GM12878 (cell line): ENCODE data around the gene FHIP1B. TPM values are rescaled to one million over a fixed set of nuclear protein-coding genes. Genes with fewer than 3 reads are reported as not detected.

Experiments
- ATAC-seq: fragments of 200-7000 bp; cut with Tn5 transposase; 3 replicates; pipeline ENCODE4 v1.9.1; 2020; ENCODE audit warnings: mild to moderate bottlenecking, moderate library complexity
- BruUV-seq: library from RNA; stranded (reverse); fragments of 400-500 nt; replicated peaks from 2 replicates; lab custom pipeline; 2021; lab: Mats Ljungman, UMichigan
- CTCF ChIA-PET: fragments of 300-600 bp; sonication (Branson Sonifier 250); formaldehyde crosslinking; extraction: SDS; loops from one replicate; lab custom pipeline; 2021; ENCODE audit warnings: inconsistent platforms; lab: Yijun Ruan, JAX
- POLR2A ChIA-PET: fragments of 350-600 bp; formaldehyde crosslinking; extraction: SDS; loops from one replicate; lab custom pipeline; 2021; ENCODE audit warnings: inconsistent platforms; lab: Charles Lee
- RAD21 ChIA-PET: fragments of 300-600 bp; sonication (Branson Sonifier 250); formaldehyde crosslinking; loops from one replicate; lab custom pipeline; 2023; ENCODE audit warnings: antibody characterized with exemption; ENCODE audit not compliant: unreplicated experiment; lab: Charles Lee
- SMC1A ChIA-PET: fragments of 300-600 bp; sonication (Branson Sonifier 250); formaldehyde crosslinking; loops from one replicate; lab custom pipeline; 2023; ENCODE audit not compliant: unreplicated experiment, uncharacterized antibody; lab: Charles Lee
- DNase-seq: peaks from one replicate; pipeline ENCODE4 v3.0.0-alpha.2; 2011; ENCODE audit warnings: low read depth, low spot score
- FAIRE-seq: peaks from 3 replicates; lab custom pipeline; 2011; peaks lifted over from hg19 to GRCh38; lab: Jason Lieb, UNC
- H2AFZ ChIP-seq: 2 replicates; pipeline ENCODE4 v1.6.0; 2011; ENCODE audit warnings: low read depth, low read length, control low read depth; ENCODE audit not compliant: control insufficient read depth
- H3K27ac ChIP-seq: 2 replicates; pipeline ENCODE4 v1.5.1; 2011; ENCODE audit warnings: control low read depth; ENCODE audit not compliant: control insufficient read depth, insufficient read depth
- H3K27me3 ChIP-seq, 2 experiments: replicated peaks in 1 of 2; 2 replicates each; pipeline versions ENCODE4 v1.6.0 to v1.6.1; 2011; ENCODE audit warnings: low read length in 1 of 2; ENCODE audit not compliant: control insufficient read depth in 2 of 2, insufficient read depth in 2 of 2
- H3K36me3 ChIP-seq, 2 experiments: 2 replicates each; pipeline ENCODE4 v1.5.1; 2011; ENCODE audit warnings: low read length in 1 of 2; ENCODE audit not compliant: control insufficient read depth in 2 of 2, insufficient read depth in 2 of 2
- H3K4me1 ChIP-seq: 2 replicates; pipeline ENCODE4 v1.6.1; 2011; ENCODE audit warnings: mild to moderate bottlenecking, low read length, moderate library complexity, mixed read lengths; ENCODE audit not compliant: control insufficient read depth, insufficient read depth
- H3K4me2 ChIP-seq: 2 replicates; pipeline ENCODE4 v1.6.0; 2011; ENCODE audit warnings: control low read depth; ENCODE audit not compliant: control insufficient read depth, insufficient read depth
- H3K4me3 ChIP-seq: fragments of 200-600 bp; sonication (generic); 2 replicates; pipeline ENCODE4 v1.5.1; 2016
- H3K79me2 ChIP-seq: 2 replicates; pipeline ENCODE4 v1.6.0; 2011; ENCODE audit warnings: low read length; ENCODE audit not compliant: control insufficient read depth, insufficient read depth
- H3K9ac ChIP-seq: 2 replicates; pipeline ENCODE4 v1.8.0; 2011; ENCODE audit warnings: low read length, control low read depth, mixed read lengths; ENCODE audit not compliant: control insufficient read depth, insufficient read depth
- H3K9me3 ChIP-seq: replicated peaks from 3 replicates; pipeline ENCODE4 v1.5.1; 2011; ENCODE audit warnings: mild to moderate bottlenecking, low read length; ENCODE audit not compliant: control insufficient read depth, insufficient read depth
- H4K20me1 ChIP-seq: 2 replicates; pipeline ENCODE4 v1.6.0; 2011; ENCODE audit not compliant: control insufficient read depth, insufficient read depth
- BCL11A ChIP-seq: IDR thresholded peaks from 2 replicates; pipeline ENCODE4 v1.6.1; 2011; ENCODE audit warnings: low read depth, low read length
- CHD1 ChIP-seq: IDR thresholded peaks from 2 replicates; pipeline ENCODE4 v1.6.1; 2012; ENCODE audit warnings: low read depth, low read length, improper control_type of control experiment
- ESRRA ChIP-seq: IDR thresholded peaks from 2 replicates; pipeline ENCODE4 v1.6.1; 2012; ENCODE audit warnings: mild to moderate bottlenecking, low read length, improper control_type of control experiment
- IRF4 ChIP-seq: IDR thresholded peaks from 2 replicates; pipeline ENCODE4 v1.6.1; 2011; ENCODE audit warnings: low read depth, low read length
- MTA2 ChIP-seq: fragments of 450-650 bp; IDR thresholded peaks from 2 replicates; pipeline ENCODE4 v1.6.1; 2016; ENCODE audit warnings: low read depth, mild to moderate bottlenecking, moderate library complexity
- NFXL1 ChIP-seq: fragments of 450-650 bp; IDR thresholded peaks from 2 replicates; pipeline ENCODE4 v1.6.1; 2017; ENCODE audit warnings: antibody characterized with exemption, mild to moderate bottlenecking, borderline replicate concordance
- NR2C2 ChIP-seq: IDR thresholded peaks from 2 replicates; pipeline ENCODE4 v1.6.1; 2011; ENCODE audit warnings: borderline replicate concordance, low read depth; ENCODE audit not compliant: control insufficient read depth, insufficient read length
- NR2F1 ChIP-seq: fragments of 450-650 bp; conservative IDR thresholded peaks from 2 replicates; pipeline ENCODE4 v1.6.1; 2017; ENCODE audit warnings: mild to moderate bottlenecking
- TCF12 ChIP-seq: IDR thresholded peaks from 2 replicates; pipeline ENCODE4 v1.6.1; 2011; ENCODE audit warnings: low read depth, mild to moderate bottlenecking, low read length
- WGBS: methylation state at CpG from one replicate; pipeline ENCODE4 v1.1.6; 2016; ENCODE audit warnings: low lambda C conversion rate; ENCODE audit not compliant: insufficient replicate concordance, insufficient coverage; ENCODE audit errors: missing lambda C conversion rate; 5-methylcytosine and 5-hydroxymethylcytosine counted together
- in situ Hi-C: fragments of 300-500 bp; cut with MboI; formaldehyde crosslinking; loops from 9 replicates; pipeline ENCODE4 v1.14.3; 2018; ENCODE audit warnings: mixed read lengths
- intact Hi-C: fragments of 100-400 bp; cut with micrococcal nuclease; formaldehyde crosslinking; loops from one replicate; pipeline ENCODE4 v1.14.2; 2022; ENCODE audit not compliant: unreplicated experiment
- polyA plus RNA-seq, 11 experiments: library from polyadenylated mRNA; depleted of rRNA in 4 of 11; unstranded in 6 of 11; stranded (reverse) in 5 of 11; fragments of >200 nt; fragmentation: Nextera tagmentation in 4 of 11; fragmentation: Illumina TruSeq in 1 of 11; extraction: Ambion mirVana in 4 of 11; extraction: Trizol in 1 of 11; gene quantifications; 1 replicate in 1 of 11; 2 replicates in 10 of 11; pipeline versions ENCODE4 v1.2.1 to v1.2.3, GENCODE V29; 2011 to 2016; ENCODE audit warnings: inconsistent platforms in 2 of 11, missing spikeins in 2 of 11, low read depth in 1 of 11
- total RNA-seq, 4 experiments: library from RNA; depleted of rRNA in 3 of 4; stranded (reverse); fragments of >200 nt in 3 of 4; fragmentation: Illumina TruSeq in 1 of 4; extraction: Trizol in 1 of 4; gene quantifications; 2 replicates each; pipeline versions ENCODE4 v1.2.1 to v1.2.3, GENCODE V29; 2013 to 2021
- TF ChIP-seq, protein P1 (sequence below): fragments of 450-650 bp; IDR thresholded peaks from 2 replicates; pipeline ENCODE4 v1.6.1; 2017; ENCODE audit warnings: mild to moderate bottlenecking, moderate library complexity
- TF ChIP-seq, protein P2 (sequence below): IDR thresholded peaks from 2 replicates; pipeline ENCODE4 v1.6.1; 2011; ENCODE audit warnings: low read depth, mild to moderate bottlenecking, low read length, moderate library complexity, borderline replicate concordance; ENCODE audit errors: extremely low read depth
- TF ChIP-seq, protein P3 (sequence below): fragments of 450-650 bp; IDR thresholded peaks from 2 replicates; pipeline ENCODE4 v1.6.1; 2014; ENCODE audit warnings: mild to moderate bottlenecking
- TF ChIP-seq, protein P4 (sequence below): IDR thresholded peaks from 2 replicates; pipeline ENCODE4 v1.6.1; 2012; ENCODE audit warnings: low read length, inconsistent platforms

Gene FHIP1B
- total and polyA plus RNA-seq, 10 of the 15 experiments (the other 5 are each of a cell fraction or from before 2014, with no cell fraction given), result 0.90 to 28.1 (median 11.1) TPM

DNA sequence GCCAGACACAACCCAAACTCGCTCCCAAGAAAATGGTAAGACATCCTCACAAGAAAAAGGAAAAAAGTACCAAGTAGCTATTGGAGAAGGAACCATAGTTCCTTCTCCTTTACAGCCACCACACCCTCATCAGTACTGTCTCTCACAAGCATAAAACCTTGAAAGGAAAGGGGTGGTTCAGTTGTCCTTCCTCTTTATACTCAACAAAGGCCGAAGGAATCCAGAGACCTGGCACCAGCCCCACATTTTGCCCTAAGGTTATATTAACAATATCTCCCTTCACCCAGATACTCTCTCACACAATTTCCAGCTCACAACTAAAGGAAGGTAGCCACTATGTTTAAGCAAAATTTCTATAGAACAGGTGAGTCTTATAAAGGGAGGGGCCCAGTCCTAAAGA lies 8.5 kb downstream of the FHIP1B start:
- TF ChIP-seq NFXL1, result no peak
- TF ChIP-seq BCL11A, result no peak
- TF ChIP-seq NR2F1, result no peak
- TF ChIP-seq, protein P1, sequence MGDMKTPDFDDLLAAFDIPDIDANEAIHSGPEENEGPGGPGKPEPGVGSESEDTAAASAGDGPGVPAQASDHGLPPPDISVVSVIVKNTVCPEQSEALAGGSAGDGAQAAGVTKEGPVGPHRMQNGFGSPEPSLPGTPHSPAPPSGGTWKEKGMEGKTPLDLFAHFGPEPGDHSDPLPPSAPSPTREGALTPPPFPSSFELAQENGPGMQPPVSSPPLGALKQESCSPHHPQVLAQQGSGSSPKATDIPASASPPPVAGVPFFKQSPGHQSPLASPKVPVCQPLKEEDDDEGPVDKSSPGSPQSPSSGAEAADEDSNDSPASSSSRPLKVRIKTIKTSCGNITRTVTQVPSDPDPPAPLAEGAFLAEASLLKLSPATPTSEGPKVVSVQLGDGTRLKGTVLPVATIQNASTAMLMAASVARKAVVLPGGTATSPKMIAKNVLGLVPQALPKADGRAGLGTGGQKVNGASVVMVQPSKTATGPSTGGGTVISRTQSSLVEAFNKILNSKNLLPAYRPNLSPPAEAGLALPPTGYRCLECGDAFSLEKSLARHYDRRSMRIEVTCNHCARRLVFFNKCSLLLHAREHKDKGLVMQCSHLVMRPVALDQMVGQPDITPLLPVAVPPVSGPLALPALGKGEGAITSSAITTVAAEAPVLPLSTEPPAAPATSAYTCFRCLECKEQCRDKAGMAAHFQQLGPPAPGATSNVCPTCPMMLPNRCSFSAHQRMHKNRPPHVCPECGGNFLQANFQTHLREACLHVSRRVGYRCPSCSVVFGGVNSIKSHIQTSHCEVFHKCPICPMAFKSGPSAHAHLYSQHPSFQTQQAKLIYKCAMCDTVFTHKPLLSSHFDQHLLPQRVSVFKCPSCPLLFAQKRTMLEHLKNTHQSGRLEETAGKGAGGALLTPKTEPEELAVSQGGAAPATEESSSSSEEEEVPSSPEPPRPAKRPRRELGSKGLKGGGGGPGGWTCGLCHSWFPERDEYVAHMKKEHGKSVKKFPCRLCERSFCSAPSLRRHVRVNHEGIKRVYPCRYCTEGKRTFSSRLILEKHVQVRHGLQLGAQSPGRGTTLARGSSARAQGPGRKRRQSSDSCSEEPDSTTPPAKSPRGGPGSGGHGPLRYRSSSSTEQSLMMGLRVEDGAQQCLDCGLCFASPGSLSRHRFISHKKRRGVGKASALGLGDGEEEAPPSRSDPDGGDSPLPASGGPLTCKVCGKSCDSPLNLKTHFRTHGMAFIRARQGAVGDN, result no peak
- TF ChIP-seq MTA2, result no peak
- no peak for TF ChIP-seq ESRRA
- no peak for TF ChIP-seq NR2C2
- no peak for TF ChIP-seq CHD1
- TF ChIP-seq TCF12, result no peak
- TF ChIP-seq, protein P2, sequence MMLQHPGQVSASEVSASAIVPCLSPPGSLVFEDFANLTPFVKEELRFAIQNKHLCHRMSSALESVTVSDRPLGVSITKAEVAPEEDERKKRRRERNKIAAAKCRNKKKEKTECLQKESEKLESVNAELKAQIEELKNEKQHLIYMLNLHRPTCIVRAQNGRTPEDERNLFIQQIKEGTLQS, result no peak
- TF ChIP-seq, protein P3, sequence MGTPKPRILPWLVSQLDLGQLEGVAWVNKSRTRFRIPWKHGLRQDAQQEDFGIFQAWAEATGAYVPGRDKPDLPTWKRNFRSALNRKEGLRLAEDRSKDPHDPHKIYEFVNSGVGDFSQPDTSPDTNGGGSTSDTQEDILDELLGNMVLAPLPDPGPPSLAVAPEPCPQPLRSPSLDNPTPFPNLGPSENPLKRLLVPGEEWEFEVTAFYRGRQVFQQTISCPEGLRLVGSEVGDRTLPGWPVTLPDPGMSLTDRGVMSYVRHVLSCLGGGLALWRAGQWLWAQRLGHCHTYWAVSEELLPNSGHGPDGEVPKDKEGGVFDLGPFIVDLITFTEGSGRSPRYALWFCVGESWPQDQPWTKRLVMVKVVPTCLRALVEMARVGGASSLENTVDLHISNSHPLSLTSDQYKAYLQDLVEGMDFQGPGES, result no peak
- TF ChIP-seq, protein P4, sequence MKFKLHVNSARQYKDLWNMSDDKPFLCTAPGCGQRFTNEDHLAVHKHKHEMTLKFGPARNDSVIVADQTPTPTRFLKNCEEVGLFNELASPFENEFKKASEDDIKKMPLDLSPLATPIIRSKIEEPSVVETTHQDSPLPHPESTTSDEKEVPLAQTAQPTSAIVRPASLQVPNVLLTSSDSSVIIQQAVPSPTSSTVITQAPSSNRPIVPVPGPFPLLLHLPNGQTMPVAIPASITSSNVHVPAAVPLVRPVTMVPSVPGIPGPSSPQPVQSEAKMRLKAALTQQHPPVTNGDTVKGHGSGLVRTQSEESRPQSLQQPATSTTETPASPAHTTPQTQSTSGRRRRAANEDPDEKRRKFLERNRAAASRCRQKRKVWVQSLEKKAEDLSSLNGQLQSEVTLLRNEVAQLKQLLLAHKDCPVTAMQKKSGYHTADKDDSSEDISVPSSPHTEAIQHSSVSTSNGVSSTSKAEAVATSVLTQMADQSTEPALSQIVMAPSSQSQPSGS, result no peak
- TF ChIP-seq IRF4, result no peak
- TF ChIP-seq, all 136 proteins: peak for 0
- in situ Hi-C loops, result no loop called here
- ChIA-PET RAD21 (no interaction called here), SMC1A (interaction anchor here (1.4 kb wide), 1 partner anchor 10 kb away, joined by 5 read pairs; no protein-coding TSS in a partner anchor), CTCF (no interaction called here), POLR2A (interaction anchor here (1.6 kb wide), 1 partner anchor 28 kb away, joined by 4 read pairs; no protein-coding TSS in a partner anchor)
- FAIRE-seq (no peak), DNase-seq (no peak), ATAC-seq (no peak)
- intact Hi-C loops, result no loop called here
- Histone ChIP-seq H3K27me3 (no peaks in the 10 kb centered on the region), H3K27ac (no peak overlapping the region), H3K4me1 (peaks cover 3% of the 10 kb centered on the region; the same call in 1 of the 2 replicates), H3K79me2 (peaks cover 5% of the 10 kb centered on the region), H3K9me3 (no peaks in the 10 kb centered on the region; the same call in 2 of the 3 replicates), H3K9ac (no peak overlapping the region), H3K4me3 (no peak overlapping the region), H4K20me1 (no peaks in the 10 kb centered on the region), H3K36me3 (peaks cover 15 to 17% of the 10 kb centered on the region in 2 experiments; a peak in 3 of 4 replicates), H2AFZ (no peak overlapping the region), H3K4me2 (no peak overlapping the region)
- WGBS, result 100% methylated on average over 2 of the region's 2 CpGs
- BruUV-seq, result no TSS peak
